GM12872 (cell line): ENCODE results near the gene WTIP.

ENCODE experiments used
- TF ChIP-seq, protein P1 (sequence below): IDR thresholded peaks from 3 replicates; pipeline ENCODE4 v1.5.1; 2011; ENCODE audit warnings: low read depth, mild to moderate bottlenecking, low read length, moderate library complexity; ENCODE audit not compliant: insufficient read depth

WTIP gene

GRCh38 chr19:34495416-34495815 lies 13.9 kb downstream of the WTIP start:
- TF ChIP-seq, protein P1, sequence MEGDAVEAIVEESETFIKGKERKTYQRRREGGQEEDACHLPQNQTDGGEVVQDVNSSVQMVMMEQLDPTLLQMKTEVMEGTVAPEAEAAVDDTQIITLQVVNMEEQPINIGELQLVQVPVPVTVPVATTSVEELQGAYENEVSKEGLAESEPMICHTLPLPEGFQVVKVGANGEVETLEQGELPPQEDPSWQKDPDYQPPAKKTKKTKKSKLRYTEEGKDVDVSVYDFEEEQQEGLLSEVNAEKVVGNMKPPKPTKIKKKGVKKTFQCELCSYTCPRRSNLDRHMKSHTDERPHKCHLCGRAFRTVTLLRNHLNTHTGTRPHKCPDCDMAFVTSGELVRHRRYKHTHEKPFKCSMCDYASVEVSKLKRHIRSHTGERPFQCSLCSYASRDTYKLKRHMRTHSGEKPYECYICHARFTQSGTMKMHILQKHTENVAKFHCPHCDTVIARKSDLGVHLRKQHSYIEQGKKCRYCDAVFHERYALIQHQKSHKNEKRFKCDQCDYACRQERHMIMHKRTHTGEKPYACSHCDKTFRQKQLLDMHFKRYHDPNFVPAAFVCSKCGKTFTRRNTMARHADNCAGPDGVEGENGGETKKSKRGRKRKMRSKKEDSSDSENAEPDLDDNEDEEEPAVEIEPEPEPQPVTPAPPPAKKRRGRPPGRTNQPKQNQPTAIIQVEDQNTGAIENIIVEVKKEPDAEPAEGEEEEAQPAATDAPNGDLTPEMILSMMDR: no peak

DNA sequence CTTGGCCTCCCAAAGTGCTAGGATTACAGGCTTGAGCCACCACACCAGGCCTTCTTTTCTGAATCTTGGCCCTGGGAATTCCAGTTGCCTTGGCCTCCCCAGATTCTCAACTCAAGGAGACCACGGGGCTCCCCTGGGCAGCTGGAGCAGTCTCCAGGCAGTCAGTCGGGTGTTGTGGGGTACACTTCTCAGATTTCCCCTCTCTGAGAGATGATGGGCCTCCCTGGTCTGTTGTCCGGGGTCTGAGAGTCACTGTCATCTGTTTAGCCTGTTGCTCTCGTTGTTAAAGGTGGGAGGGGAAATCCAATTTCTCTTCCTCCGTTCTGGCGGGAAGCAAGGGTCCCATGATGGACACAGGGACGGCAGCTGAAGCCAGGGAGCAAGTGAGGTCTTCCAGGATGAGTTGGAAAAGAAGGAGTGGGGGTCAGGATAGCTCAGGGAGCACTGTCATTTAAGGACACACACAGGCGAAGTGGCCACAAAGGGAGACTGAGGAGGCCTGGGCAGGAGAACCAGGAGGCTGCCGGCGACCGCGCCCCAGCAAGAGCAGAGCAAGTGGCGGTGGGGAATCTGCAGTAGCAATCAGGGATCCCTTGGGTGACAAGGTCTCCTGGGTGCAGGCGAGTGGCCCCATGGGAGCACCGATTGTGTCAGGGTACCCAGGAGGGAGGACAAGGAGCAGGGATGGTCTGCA lies 15.7 kb downstream of the WTIP start:
- TF ChIP-seq, protein P1: no peak

GRCh38 chr19:34499155-34499834 lies 17.7 kb downstream of the WTIP start:
- TF ChIP-seq, protein P1: no peak

DNA sequence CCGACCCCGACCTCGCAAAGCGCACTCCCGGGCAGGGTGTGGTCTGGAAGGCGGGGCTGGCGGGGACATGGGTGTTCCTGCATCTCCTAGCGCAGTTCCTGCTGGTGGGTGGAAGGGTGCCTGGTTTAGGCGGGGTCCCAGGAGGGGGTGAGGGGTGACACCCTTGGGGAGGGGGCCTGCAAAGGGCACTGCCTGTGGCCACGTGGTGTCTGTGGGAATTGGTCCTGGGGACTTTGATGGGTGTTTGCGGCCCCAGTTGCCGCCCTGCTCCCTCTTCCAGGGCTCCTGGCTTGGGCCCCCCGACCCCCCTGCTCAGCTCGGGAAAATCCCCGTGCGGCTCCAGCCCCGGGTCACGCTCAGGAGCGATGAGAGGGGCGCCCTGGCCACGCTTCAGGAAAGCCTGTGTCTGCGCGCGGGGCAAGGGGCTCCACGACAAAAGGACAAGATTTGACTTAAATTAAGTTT lies 19.1 kb downstream of the WTIP start:
- TF ChIP-seq, protein P1: no peak

- TF ChIP-seq, protein P1: peak; percentile 99
Observed at GRCh38 chr19:34501339-34502320, 20.1 kb downstream of the WTIP start.

DNA sequence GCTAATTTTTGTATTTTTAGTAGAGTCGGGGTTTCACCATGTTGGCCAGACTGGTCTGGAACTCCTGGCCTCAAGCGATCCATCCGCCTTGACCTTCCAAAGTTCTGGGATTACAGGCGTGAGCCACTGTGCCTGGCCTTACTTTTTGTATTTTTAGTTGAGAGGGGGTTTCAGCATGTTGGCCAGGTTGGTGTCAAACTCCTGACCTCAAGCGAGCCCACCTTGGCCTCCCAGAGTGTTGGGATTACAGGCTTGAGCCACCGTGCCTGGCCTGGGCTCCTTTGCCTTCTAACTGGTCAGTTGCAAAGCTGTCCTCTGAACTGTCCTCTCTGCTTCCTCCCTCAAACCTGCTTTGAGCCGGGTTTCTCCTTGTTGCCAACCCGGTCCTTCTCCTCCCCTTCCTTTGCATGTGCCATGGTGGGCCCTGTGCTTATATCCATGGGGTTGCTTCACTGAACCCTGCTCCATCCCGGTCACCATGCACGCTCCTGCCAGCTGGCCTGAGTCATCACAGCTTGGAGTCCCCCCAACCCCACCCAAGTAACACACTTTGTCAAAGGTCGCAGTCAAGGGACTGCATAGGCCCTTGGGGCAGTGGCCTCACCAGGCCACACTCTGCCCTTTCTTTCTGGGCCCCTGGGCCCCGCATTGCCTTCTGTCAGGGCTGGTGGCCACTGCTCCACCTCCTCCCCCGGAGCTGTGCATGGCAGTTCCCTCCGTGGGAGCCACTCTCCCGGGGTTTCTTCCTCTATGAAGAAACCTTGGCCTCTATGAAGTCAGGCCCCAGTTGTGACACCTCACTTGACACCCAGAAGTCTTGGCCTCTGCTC lies 21.2 kb downstream of the WTIP start:
- TF ChIP-seq, protein P1: no peak
